Mesodermal cell (in vitro differentiated cells): ENCODE results near the gene MAP1S.

Source experiments
- H3K27ac ChIP-seq: 2 replicates; pipeline ENCODE4 v1.7.0; 2013; ENCODE audit warnings: mild to moderate bottlenecking, low read depth, low read length, moderate library complexity; ENCODE audit not compliant: severe bottlenecking
- H3K36me3 ChIP-seq: 2 replicates; pipeline ENCODE4 v1.7.1; 2013; ENCODE audit warnings: mild to moderate bottlenecking, low read length, moderate library complexity; ENCODE audit not compliant: control insufficient read depth, insufficient read depth
- H3K4me1 ChIP-seq: one replicate; pipeline ENCODE4 v1.7.1; 2013; ENCODE audit warnings: mild to moderate bottlenecking, low read length; ENCODE audit not compliant: insufficient read depth, control insufficient read depth, poor library complexity, severe bottlenecking
- H3K4me3 ChIP-seq: 2 replicates; pipeline ENCODE4 v1.7.0; 2013; ENCODE audit warnings: low read length, control low read depth, mild to moderate bottlenecking; ENCODE audit not compliant: insufficient read depth, poor library complexity, severe bottlenecking; ENCODE audit errors: extremely low read depth
- H3K9me3 ChIP-seq: 2 replicates; pipeline ENCODE4 v1.7.1; 2013; ENCODE audit warnings: mild to moderate bottlenecking, low read length, moderate library complexity; ENCODE audit not compliant: control insufficient read depth
- WGBS, 2 experiments: methylation state at CpG; one replicate each; pipeline ENCODE4 v1.1.5; 2013; ENCODE audit warnings: missing lambda C conversion rate in 2 of 2; ENCODE audit not compliant: insufficient coverage in 2 of 2; 5-methylcytosine and 5-hydroxymethylcytosine counted together

Gene MAP1S

GRCh38 chr19:17722655-17723240 lies 3.5 kb downstream of the MAP1S start:
- 93 to 99% methylated on average over 12 of the region's 12 CpGs for WGBS, 2 experiments
- no peak overlapping the region for H3K4me3 ChIP-seq
- H3K4me1 ChIP-seq: peaks cover 21% of the 10 kb centered on the region
- no peak overlapping the region for H3K27ac ChIP-seq
- H3K36me3 ChIP-seq: peaks cover 58% of the 10 kb centered on the region
- H3K9me3 ChIP-seq: no peaks in the 10 kb centered on the region

DNA sequence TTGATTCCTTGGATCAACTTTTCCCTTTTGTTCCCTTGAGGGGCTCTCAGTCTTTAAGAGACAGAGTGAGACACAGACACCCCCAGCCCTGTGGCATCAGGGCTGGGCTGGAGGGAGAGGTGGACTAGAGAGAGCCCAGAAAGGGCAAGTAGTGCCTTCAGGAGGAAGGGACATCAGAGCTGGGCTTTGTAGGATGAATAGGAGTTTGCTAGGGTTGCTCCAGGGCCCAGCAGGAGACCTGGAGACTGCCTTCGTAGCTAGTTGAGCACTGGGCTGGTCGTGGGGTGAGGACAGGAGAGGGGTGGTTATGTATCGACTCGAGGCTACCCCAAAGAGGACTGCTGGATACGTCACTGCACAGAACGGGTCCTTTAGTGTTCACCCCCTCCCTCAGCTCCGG lies 5.4 kb downstream of the MAP1S start:
- Histone ChIP-seq H3K9me3 (no peaks in the 10 kb centered on the region), H3K27ac (no peak overlapping the region), H3K36me3 (peaks cover 77% of the 10 kb centered on the region), H3K4me3 (no peak overlapping the region), H3K4me1 (peaks cover 21% of the 10 kb centered on the region)
- WGBS, 2 experiments: 85 to 91% methylated on average over 4 to 7 of the region's 7 CpGs

GRCh38 chr19:17725422-17726078 lies 6.3 kb downstream of the MAP1S start:
- H3K36me3 ChIP-seq: peaks cover 86% of the 10 kb centered on the region
- no peak overlapping the region for H3K27ac ChIP-seq
- no peak overlapping the region for H3K4me3 ChIP-seq
- no peaks in the 10 kb centered on the region for H3K9me3 ChIP-seq
- WGBS, 2 experiments: 92 to 95% methylated on average over 15 to 19 of the region's 21 CpGs
- peaks cover 17% of the 10 kb centered on the region for H3K4me1 ChIP-seq

- Histone ChIP-seq H3K9me3 (no peaks in the 10 kb centered on the region), H3K36me3 (peaks cover 90% of the 10 kb centered on the region), H3K4me3 (no peak overlapping the region), H3K27ac (no peak overlapping the region), H3K4me1 (peaks cover 11% of the 10 kb centered on the region)
- 96% methylated on average over 44 to 58 of the region's 59 CpGs for WGBS, 2 experiments
These were observed 7.0 kb downstream of the MAP1S start for GRCh38 chr19:17726136-17726741.

DNA sequence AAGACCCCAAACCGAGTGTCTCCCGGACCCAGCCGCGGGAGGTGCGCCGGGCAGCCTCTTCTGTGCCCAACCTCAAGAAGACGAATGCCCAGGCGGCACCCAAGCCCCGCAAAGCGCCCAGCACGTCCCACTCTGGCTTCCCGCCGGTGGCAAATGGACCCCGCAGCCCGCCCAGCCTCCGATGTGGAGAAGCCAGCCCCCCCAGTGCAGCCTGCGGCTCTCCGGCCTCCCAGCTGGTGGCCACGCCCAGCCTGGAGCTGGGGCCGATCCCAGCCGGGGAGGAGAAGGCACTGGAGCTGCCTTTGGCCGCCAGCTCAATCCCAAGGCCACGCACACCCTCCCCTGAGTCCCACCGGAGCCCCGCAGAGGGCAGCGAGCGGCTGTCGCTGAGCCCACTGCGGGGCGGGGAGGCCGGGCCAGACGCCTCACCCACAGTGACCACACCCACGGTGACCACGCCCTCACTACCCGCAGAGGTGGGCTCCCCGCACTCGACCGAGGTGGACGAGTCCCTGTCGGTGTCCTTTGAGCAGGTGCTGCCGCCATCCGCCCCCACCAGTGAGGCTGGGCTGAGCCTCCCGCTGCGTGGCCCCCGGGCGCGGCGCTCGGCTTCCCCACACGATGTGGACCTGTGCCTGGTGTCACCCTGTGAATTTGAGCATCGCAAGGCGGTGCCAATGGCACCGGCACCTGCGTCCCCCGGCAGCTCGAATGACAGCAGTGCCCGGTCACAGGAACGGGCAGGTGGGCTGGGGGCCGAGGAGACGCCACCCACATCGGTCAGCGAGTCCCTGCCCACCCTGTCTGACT lies 7.9 kb downstream of the MAP1S start:
- H3K4me1 ChIP-seq: peaks cover 1% of the 10 kb centered on the region
- H3K27ac ChIP-seq: no peak overlapping the region
- no peak overlapping the region for H3K4me3 ChIP-seq
- 96% methylated on average over 55 to 62 of the region's 62 CpGs for WGBS, 2 experiments
- peaks cover 96% of the 10 kb centered on the region for H3K36me3 ChIP-seq
- no peaks in the 10 kb centered on the region for H3K9me3 ChIP-seq

- H3K4me1 ChIP-seq: no peaks in the 10 kb centered on the region
These were observed 8.6 kb downstream of the MAP1S start for GRCh38 chr19:17727843-17728242.

GRCh38 chr19:17733127-17733526 lies 13.8 kb downstream of the MAP1S start:
- Histone ChIP-seq H3K36me3 (peaks cover 93% of the 10 kb centered on the region), H3K27ac (no peak overlapping the region), H3K9me3 (no peaks in the 10 kb centered on the region), H3K4me3 (no peak overlapping the region), H3K4me1 (no peaks in the 10 kb centered on the region)
- 99% methylated on average over 12 to 16 of the region's 22 CpGs for WGBS, 2 experiments

More at GRCh38 chr19:17727843-17728242, 8.6 kb downstream of the MAP1S start:
- H3K27ac ChIP-seq: no peak overlapping the region
- H3K36me3 ChIP-seq: peaks cover 96% of the 10 kb centered on the region
- 96 to 99% methylated on average over 15 to 19 of the region's 19 CpGs for WGBS, 2 experiments
- H3K4me3 ChIP-seq: no peak overlapping the region
- no peaks in the 10 kb centered on the region for H3K9me3 ChIP-seq

DNA sequence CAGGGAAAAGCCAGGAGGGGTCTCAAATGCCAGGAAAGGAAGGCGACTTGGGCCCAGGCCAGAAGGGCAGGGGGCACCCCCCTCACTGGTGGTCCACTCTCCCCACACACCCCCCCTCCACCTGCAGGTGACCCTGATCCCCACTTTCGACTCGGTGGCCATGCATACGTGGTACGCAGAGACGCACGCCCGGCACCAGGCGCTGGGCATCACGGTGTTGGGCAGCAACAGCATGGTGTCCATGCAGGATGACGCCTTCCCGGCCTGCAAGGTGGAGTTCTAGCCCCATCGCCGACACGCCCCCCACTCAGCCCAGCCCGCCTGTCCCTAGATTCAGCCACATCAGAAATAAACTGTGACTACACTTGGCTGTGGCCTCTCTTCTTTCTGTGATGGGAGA lies 14.9 kb downstream of the MAP1S start:
- peaks cover 87% of the 10 kb centered on the region for H3K36me3 ChIP-seq
- no peaks in the 10 kb centered on the region for H3K9me3 ChIP-seq
- H3K4me3 ChIP-seq: no peak overlapping the region
- 96 to 97% methylated on average over 15 to 16 of the region's 16 CpGs for WGBS, 2 experiments
- no peaks in the 10 kb centered on the region for H3K4me1 ChIP-seq
- H3K27ac ChIP-seq: no peak overlapping the region

GRCh38 chr19:17735410-17735809 lies 16.1 kb downstream of the MAP1S start:
- no peak overlapping the region for H3K4me3 ChIP-seq
- no peaks in the 10 kb centered on the region for H3K4me1 ChIP-seq
- WGBS, 2 experiments: 92 to 100% methylated on average over 3 to 5 of the region's 5 CpGs
- H3K36me3 ChIP-seq: peaks cover 74% of the 10 kb centered on the region
- H3K27ac ChIP-seq: no peak overlapping the region
- H3K9me3 ChIP-seq: no peaks in the 10 kb centered on the region

DNA sequence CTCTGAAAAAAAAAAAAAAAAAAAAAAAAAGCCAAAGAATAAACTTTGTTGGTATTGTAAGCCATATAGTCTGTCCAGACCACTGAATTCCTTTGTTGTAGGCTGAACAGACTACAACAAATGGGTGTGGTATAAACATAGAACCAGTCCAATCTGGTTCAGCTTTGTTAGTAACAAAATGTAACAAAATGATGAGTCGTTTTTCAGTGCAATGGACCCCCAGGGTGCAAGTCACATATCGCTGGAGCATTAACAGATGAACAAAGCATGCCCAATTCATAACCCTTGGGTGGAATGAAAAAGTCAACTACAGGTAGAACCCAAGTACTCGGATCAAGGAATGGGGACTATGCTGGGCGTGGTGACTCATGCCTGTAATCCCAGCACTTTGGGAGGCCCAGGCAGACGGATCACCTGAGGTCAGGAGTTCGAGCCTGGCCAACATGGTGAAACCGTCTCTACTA lies 18.4 kb downstream of the MAP1S start:
- Histone ChIP-seq H3K9me3 (no peaks in the 10 kb centered on the region), H3K4me3 (no peak overlapping the region), H3K36me3 (peaks cover 51% of the 10 kb centered on the region), H3K4me1 (no peaks in the 10 kb centered on the region), H3K27ac (no peak overlapping the region)
- 94% methylated on average over 7 of the region's 7 CpGs for WGBS, 2 experiments
